Stomach (tissue), 9 donors: ENCODE data around the gene SLC4A4. TPM values are rescaled to one million over a fixed set of nuclear protein-coding genes. Genes with fewer than 3 reads are reported as not detected.
A peak's percentile ranks its signal among the peaks of the same experiment; 100 is the strongest.

ENCODE experiments used
- DNase-seq, 2 donors: peaks; one replicate each; pipeline versions ENCODE4 v3.0.0 to v3.0.0-alpha.2; 2013 to 2019
- H3K27ac ChIP-seq, 5 donors: fragments of 200-600 bp in 4 of 5; sonication (generic) in 4 of 5; one replicate each; pipeline ENCODE4 v1.5.1; 2013 to 2019; ENCODE audit warnings: mild to moderate bottlenecking in 1 of 5, moderate library complexity in 1 of 5
- H3K27me3 ChIP-seq, 3 donors: fragments of 200-600 bp; sonication (generic); one replicate each; pipeline ENCODE4 v1.5.1; 2017 to 2019; ENCODE audit warnings: mixed run types in 1 of 3
- H3K36me3 ChIP-seq, 4 donors: fragments of 200-600 bp; sonication (generic); 1 replicate in 3 of 4; 2 replicates in 1 of 4; pipeline ENCODE4 v1.5.1; 2016 to 2019
- H3K4me1 ChIP-seq, 4 donors: fragments of 200-600 bp; sonication (generic); one replicate each; pipeline ENCODE4 v1.5.1; 2016 to 2019
- H3K4me3 ChIP-seq, 4 donors: fragments of 200-600 bp; sonication (generic) in 3 of 4; one replicate each; pipeline ENCODE4 v1.5.1; 2016 to 2019; ENCODE audit warnings: mild to moderate bottlenecking in 1 of 4
- H3K9me3 ChIP-seq, 4 donors: fragments of 200-600 bp; sonication (generic); one replicate each; pipeline ENCODE4 v1.5.1; 2016 to 2019
- CTCF ChIP-seq, 7 experiments: fragments of 450-650 bp in 4 of 7; fragments of 200-600 bp in 3 of 7; sonication (generic) in 3 of 7; IDR thresholded peaks; one replicate each; pipeline ENCODE4 v1.5.1; 2016 to 2019; ENCODE audit warnings: antibody characterized with exemption in 7 of 7, control low read depth in 2 of 7, mild to moderate bottlenecking in 1 of 7
- EP300 ChIP-seq: sonication (generic); formaldehyde crosslinking; IDR thresholded peaks from one replicate; pipeline ENCODE4 v1.6.1; 2017; ENCODE audit warnings: antibody characterized with exemption
- POLR2A ChIP-seq, 4 donors: fragments of 450-650 bp; IDR thresholded peaks; one replicate each; pipeline ENCODE4 v1.6.1; 2016; ENCODE audit warnings: antibody characterized with exemption in 4 of 4, control low read depth in 2 of 4, mild to moderate bottlenecking in 1 of 4, moderate library complexity in 1 of 4
- POLR2AphosphoS5 ChIP-seq, 3 donors: sonication (generic); formaldehyde crosslinking; IDR thresholded peaks; one replicate each; pipeline ENCODE4 v1.6.1; 2016; ENCODE audit warnings: antibody characterized with exemption in 3 of 3
- WGBS, 5 donors: extraction: QIAGEN DNeasy Blood & Tissue Kit in 3 of 5; methylation state at CpG; one replicate each; pipeline versions ENCODE4 v1.1.5 to v1.1.7; 2013 to 2018; 5-methylcytosine and 5-hydroxymethylcytosine counted together
- intact Hi-C: fragments of 100-400 bp; cut with DNase I; formaldehyde crosslinking; loops from one replicate; pipeline ENCODE4 v1.15.1; 2023; ENCODE audit warnings: low total_unique reads
- polyA plus RNA-seq, 3 donors: library from polyadenylated mRNA; stranded (reverse); fragments of 200-250 nt; gene quantifications; one replicate each; pipeline ENCODE4 v1.2.3, GENCODE V29; 2013
- total RNA-seq, 5 donors: library from RNA; depleted of rRNA; stranded (reverse); fragments of >200 nt; gene quantifications; one replicate each; pipeline versions ENCODE4 v1.1.0 to v1.2.3, GENCODE V29; 2014 to 2016
- donor health status: healthy with polysubstance abuse.
- donor health status: Bipolar disorder and iron deficiency.
- donor health status: healthy.

Gene SLC4A4
- total and polyA plus RNA-seq, 8 donors = 1.8 to 95.3 (median 12.8) TPM

GRCh38 chr4:71608678-71609071, 269.9 kb downstream of the SLC4A4 start:
- peaks cover 0 to 22% (median 7%) of the 10 kb centered on the region in 4 donors for H3K4me1 ChIP-seq
- no peaks in the 10 kb centered on the region for H3K27me3 ChIP-seq
- peak overlapping the region in 4 of 5 donors; percentile 42 to 79 (median 62) for H3K27ac ChIP-seq
- H3K9me3 ChIP-seq = no peaks in the 10 kb centered on the region
- WGBS, 5 donors = 41 to 74% (median 56%) methylated on average over 2 of the region's 2 CpGs
- DNase-seq = no peak
- no peaks in the 10 kb centered on the region for H3K36me3 ChIP-seq
- TF ChIP-seq POLR2AphosphoS5 (IDR thresholded peaks at IDR 0.05) (no peak), POLR2A (IDR thresholded peaks at IDR 0.05) (no peak), EP300 (no peak), CTCF (IDR thresholded peaks at IDR 0.05) (no peak)
- H3K4me3 ChIP-seq = no peak overlapping the region
- intact Hi-C loops = no loop called here

GRCh38 chr4:71609167-71609566, 270.3 kb downstream of the SLC4A4 start:
- Histone ChIP-seq H3K27ac (peak overlapping the region in 2 of 5 donors; percentile 75 to 79), H3K4me3 (no peak overlapping the region), H3K27me3 (no peaks in the 10 kb centered on the region), H3K4me1 (peaks cover 0 to 22% (median 7%) of the 10 kb centered on the region in 4 donors), H3K36me3 (no peaks in the 10 kb centered on the region), H3K9me3 (no peaks in the 10 kb centered on the region)
- no peak for DNase-seq
- TF ChIP-seq EP300 (no peak), CTCF (IDR thresholded peaks at IDR 0.05) (no peak), POLR2AphosphoS5 (IDR thresholded peaks at IDR 0.05) (no peak), POLR2A (IDR thresholded peaks at IDR 0.05) (no peak)
- 88 to 100% (median 97%) methylated on average over 2 of the region's 2 CpGs for WGBS, 5 donors
- intact Hi-C loops = no loop called here

GRCh38 chr4:71609651-71610050, 270.8 kb downstream of the SLC4A4 start:
- DNase-seq = no peak
- H3K4me3 ChIP-seq = no peak overlapping the region
- intact Hi-C loops = no loop called here
- no peak overlapping the region for H3K27ac ChIP-seq
- no peak for TF ChIP-seq POLR2A (IDR thresholded peaks at IDR 0.05)
- TF ChIP-seq POLR2AphosphoS5 (IDR thresholded peaks at IDR 0.05) = no peak
- TF ChIP-seq EP300 = no peak
- no peak for TF ChIP-seq CTCF (IDR thresholded peaks at IDR 0.05)
- no peaks in the 10 kb centered on the region for H3K36me3 ChIP-seq
- no peaks in the 10 kb centered on the region for H3K27me3 ChIP-seq
- no peaks in the 10 kb centered on the region for H3K9me3 ChIP-seq
- peaks cover 0 to 22% (median 7%) of the 10 kb centered on the region in 4 donors for H3K4me1 ChIP-seq

- WGBS, 5 donors = 61 to 90% (median 87%) methylated on average over 2 of the region's 2 CpGs
Measured at GRCh38 chr4:71614621-71615020, 275.8 kb downstream of the SLC4A4 start.

More at GRCh38 chr4:71614621-71615020, 275.8 kb downstream of the SLC4A4 start:
- Histone ChIP-seq H3K4me1 (peaks cover 0 to 4% (median 0%) of the 10 kb centered on the region in 4 donors), H3K9me3 (peaks cover 0 to 6% (median 0%) of the 10 kb centered on the region in 4 donors), H3K4me3 (no peak overlapping the region), H3K27ac (no peak overlapping the region), H3K36me3 (no peaks in the 10 kb centered on the region), H3K27me3 (no peaks in the 10 kb centered on the region)
- intact Hi-C loops = no loop called here
- no peak for DNase-seq
- TF ChIP-seq POLR2AphosphoS5 (IDR thresholded peaks at IDR 0.05) = no peak
- TF ChIP-seq CTCF (IDR thresholded peaks at IDR 0.05) = no peak
